Measurements from ENCODE around the gene COL18A1. TPM values are rescaled to one million over a fixed set of nuclear protein-coding genes. Genes with fewer than 3 reads are reported as not detected.

Gene COL18A1
- total and polyA plus RNA-seq, 3 experiments from 2014 or later: 1.9 to 4.7 (median 2.2) TPM

GRCh38 chr21:45533361-45533845, 128.4 kb downstream of the COL18A1 start:
- Histone ChIP-seq H3K4me3 (ENCODE audit: low read length) (no peak overlapping the region), H3K36me3 (ENCODE audit: insufficient read depth, low read length) (peaks cover 9% of the 10 kb centered on the region), H3K4me1 (ENCODE audit: insufficient read depth, low read length) (peaks cover 11% of the 10 kb centered on the region), H3K27ac (ENCODE audit: low read depth, low read length) (no peak overlapping the region), H3K27me3 (ENCODE audit: insufficient read depth, low read length, poor library complexity, severe bottlenecking) (no peaks in the 10 kb centered on the region), H3K9me3 (ENCODE audit: low read length) (no peaks in the 10 kb centered on the region)
- Mint-ChIP-seq H3K4me3 (no peak overlapping the region), H3K27me3 (no peaks in the 10 kb centered on the region), H3K27ac (peak overlapping the region in 1 of 8 donors; percentile 51), H3K36me3 (peaks cover 0 to 2% (median 0%) of the 10 kb centered on the region in 3 donors), H3K9me3 (no peaks in the 10 kb centered on the region), H3K4me1 (peaks cover 5 to 18% (median 9%) of the 10 kb centered on the region in 3 donors)
- no peak for DNase-seq
- ChIA-PET POLR2A (no interaction called here), CTCF (no interaction called here)

- no peak overlapping the region for H3K4me3 ChIP-seq (ENCODE audit: low read length)
- H3K27ac ChIP-seq (ENCODE audit: low read depth, low read length): no peak overlapping the region
- H3K4me1 ChIP-seq (ENCODE audit: insufficient read depth, low read length): peaks cover 11% of the 10 kb centered on the region
- H3K4me3 Mint-ChIP-seq: no peak overlapping the region
- no peaks in the 10 kb centered on the region for H3K9me3 Mint-ChIP-seq
- no peaks in the 10 kb centered on the region for H3K27me3 Mint-ChIP-seq
- no peaks in the 10 kb centered on the region for H3K9me3 ChIP-seq (ENCODE audit: low read length)
- peaks cover 6% of the 10 kb centered on the region for H3K36me3 ChIP-seq (ENCODE audit: insufficient read depth, low read length)
- ChIA-PET CTCF (no interaction called here), POLR2A (no interaction called here)
- peak in 1 of 5 donors; percentile 45 for DNase-seq
- peaks cover 0 to 2% (median 0%) of the 10 kb centered on the region in 3 donors for H3K36me3 Mint-ChIP-seq
- H3K4me1 Mint-ChIP-seq: peaks cover 5 to 18% (median 9%) of the 10 kb centered on the region in 3 donors
- peak overlapping the region in 1 of 8 donors; percentile 9 for H3K27ac Mint-ChIP-seq
- no peaks in the 10 kb centered on the region for H3K27me3 ChIP-seq (ENCODE audit: insufficient read depth, low read length, poor library complexity, severe bottlenecking)
Measured at GRCh38 chr21:45533846-45534635, 129.1 kb downstream of the COL18A1 start.

- Histone ChIP-seq H3K4me1 (ENCODE audit: insufficient read depth, low read length) (peaks cover 11% of the 10 kb centered on the region), H3K36me3 (ENCODE audit: insufficient read depth, low read length) (peaks cover 3% of the 10 kb centered on the region), H3K27ac (ENCODE audit: low read depth, low read length) (no peak overlapping the region), H3K27me3 (ENCODE audit: insufficient read depth, low read length, poor library complexity, severe bottlenecking) (no peaks in the 10 kb centered on the region), H3K4me3 (ENCODE audit: low read length) (no peak overlapping the region), H3K9me3 (ENCODE audit: low read length) (no peaks in the 10 kb centered on the region)
- Mint-ChIP-seq H3K4me1 (peaks cover 5 to 18% (median 9%) of the 10 kb centered on the region in 3 donors), H3K36me3 (peaks cover 0 to 2% (median 0%) of the 10 kb centered on the region in 3 donors), H3K9me3 (no peaks in the 10 kb centered on the region), H3K27ac (no peak overlapping the region), H3K27me3 (no peaks in the 10 kb centered on the region), H3K4me3 (no peak overlapping the region)
- POLR2A ChIA-PET: no interaction called here
- CTCF ChIA-PET: no interaction called here
- peak in 1 of 5 donors; percentile 34 for DNase-seq
Measured at GRCh38 chr21:45534636-45535331, 129.8 kb downstream of the COL18A1 start.

GRCh38 chr21:45535341-45536081, 130.5 kb downstream of the COL18A1 start:
- Histone ChIP-seq H3K27me3 (ENCODE audit: insufficient read depth, low read length, poor library complexity, severe bottlenecking) (no peaks in the 10 kb centered on the region), H3K4me3 (ENCODE audit: low read length) (no peak overlapping the region), H3K36me3 (ENCODE audit: insufficient read depth, low read length) (no peaks in the 10 kb centered on the region), H3K9me3 (ENCODE audit: low read length) (no peaks in the 10 kb centered on the region), H3K4me1 (ENCODE audit: insufficient read depth, low read length) (peaks cover 11% of the 10 kb centered on the region), H3K27ac (ENCODE audit: low read depth, low read length) (no peak overlapping the region)
- ChIA-PET CTCF (no interaction called here), POLR2A (no interaction called here)
- no peak overlapping the region for H3K4me3 Mint-ChIP-seq
- no peaks in the 10 kb centered on the region for H3K27me3 Mint-ChIP-seq
- no peak overlapping the region for H3K27ac Mint-ChIP-seq
- H3K36me3 Mint-ChIP-seq: peaks cover 0 to 2% (median 0%) of the 10 kb centered on the region in 3 donors
- DNase-seq: peak in 1 of 5 donors; percentile 46
- peaks cover 8 to 23% (median 10%) of the 10 kb centered on the region in 3 donors for H3K4me1 Mint-ChIP-seq
- no peaks in the 10 kb centered on the region for H3K9me3 Mint-ChIP-seq

GRCh38 chr21:45536301-45537081, 131.5 kb downstream of the COL18A1 start:
- H3K4me1 Mint-ChIP-seq: peaks cover 11 to 33% (median 17%) of the 10 kb centered on the region in 3 donors
- no peaks in the 10 kb centered on the region for H3K9me3 Mint-ChIP-seq
- H3K36me3 ChIP-seq (ENCODE audit: insufficient read depth, low read length): no peaks in the 10 kb centered on the region
- no peaks in the 10 kb centered on the region for H3K9me3 ChIP-seq (ENCODE audit: low read length)
- H3K4me1 ChIP-seq (ENCODE audit: insufficient read depth, low read length): peaks cover 20% of the 10 kb centered on the region
- peak in 1 of 5 donors; percentile 44 for DNase-seq
- H3K4me3 ChIP-seq (ENCODE audit: low read length): no peak overlapping the region
- H3K27ac ChIP-seq (ENCODE audit: low read depth, low read length): no peak overlapping the region
- H3K27me3 ChIP-seq (ENCODE audit: insufficient read depth, low read length, poor library complexity, severe bottlenecking): no peaks in the 10 kb centered on the region
- no peak overlapping the region for H3K4me3 Mint-ChIP-seq
- ChIA-PET POLR2A (no interaction called here), CTCF (interaction anchor here (1.6 kb wide), 1 partner anchor 37 kb away, joined by 3 read pairs; no protein-coding TSS in a partner anchor)
- H3K27ac Mint-ChIP-seq: peak overlapping the region in 2 of 8 donors; percentile 17 to 26
- H3K36me3 Mint-ChIP-seq: peaks cover 0 to 2% (median 0%) of the 10 kb centered on the region in 3 donors
- no peaks in the 10 kb centered on the region for H3K27me3 Mint-ChIP-seq

GRCh38 chr21:45537111-45537745, 132.3 kb downstream of the COL18A1 start:
- no peaks in the 10 kb centered on the region for H3K36me3 ChIP-seq (ENCODE audit: insufficient read depth, low read length)
- Mint-ChIP-seq H3K4me3 (no peak overlapping the region), H3K4me1 (peaks cover 11 to 34% (median 17%) of the 10 kb centered on the region in 3 donors), H3K36me3 (peaks cover 0 to 2% (median 0%) of the 10 kb centered on the region in 3 donors), H3K27ac (no peak overlapping the region), H3K9me3 (no peaks in the 10 kb centered on the region), H3K27me3 (no peaks in the 10 kb centered on the region)
- CTCF ChIA-PET: interaction anchor here (0.6 to 1.6 kb wide), 2 partner anchors 36 to 59 kb away, joined by 3 to 4 read pairs; no protein-coding TSS in a partner anchor
- peaks cover 22% of the 10 kb centered on the region for H3K4me1 ChIP-seq (ENCODE audit: insufficient read depth, low read length)
- H3K27me3 ChIP-seq (ENCODE audit: insufficient read depth, low read length, poor library complexity, severe bottlenecking): no peaks in the 10 kb centered on the region
- H3K9me3 ChIP-seq (ENCODE audit: low read length): no peaks in the 10 kb centered on the region
- POLR2A ChIA-PET: no interaction called here
- no peak overlapping the region for H3K4me3 ChIP-seq (ENCODE audit: low read length)
- no peak overlapping the region for H3K27ac ChIP-seq (ENCODE audit: low read depth, low read length)
- DNase-seq: peak in 1 of 5 donors; percentile 39

GRCh38 chr21:45537746-45538291, 132.9 kb downstream of the COL18A1 start:
- H3K9me3 ChIP-seq (ENCODE audit: low read length): no peaks in the 10 kb centered on the region
- POLR2A ChIA-PET: no interaction called here
- no peak for DNase-seq
- no peaks in the 10 kb centered on the region for H3K27me3 ChIP-seq (ENCODE audit: insufficient read depth, low read length, poor library complexity, severe bottlenecking)
- H3K4me1 ChIP-seq (ENCODE audit: insufficient read depth, low read length): peaks cover 18% of the 10 kb centered on the region
- H3K27ac ChIP-seq (ENCODE audit: low read depth, low read length): no peak overlapping the region
- H3K36me3 Mint-ChIP-seq: peaks cover 0 to 2% (median 0%) of the 10 kb centered on the region in 3 donors
- no peaks in the 10 kb centered on the region for H3K27me3 Mint-ChIP-seq
- H3K4me3 ChIP-seq (ENCODE audit: low read length): no peak overlapping the region
- no peak overlapping the region for H3K27ac Mint-ChIP-seq
- H3K9me3 Mint-ChIP-seq: no peaks in the 10 kb centered on the region
- CTCF ChIA-PET: interaction anchor here (0.6 to 1.6 kb wide), 2 partner anchors 35 to 59 kb away, joined by 3 to 4 read pairs; no protein-coding TSS in a partner anchor
- peak overlapping the region in 1 of 7 donors; percentile 23 for H3K4me3 Mint-ChIP-seq
- H3K4me1 Mint-ChIP-seq: peaks cover 7 to 30% (median 13%) of the 10 kb centered on the region in 3 donors
- H3K36me3 ChIP-seq (ENCODE audit: insufficient read depth, low read length): no peaks in the 10 kb centered on the region

All from CD8-positive, alpha-beta memory T cell (primary cell).